Right renal cortex interstitium (tissue), 3 donors: Measurements from ENCODE around the gene PRUNE2. TPM values are rescaled to one million over a fixed set of nuclear protein-coding genes. Genes with fewer than 3 reads are reported as not detected.
"Not testable (repeated sequence)": the region's sequence is repeated elsewhere in the genome, so short reads cannot be mapped to it uniquely, and the experiment has no call there.

ENCODE experiments used
- DNase-seq, 3 donors: peaks; one replicate each; pipeline ENCODE4 v3.0.0-alpha.2; 2013; ENCODE audit warnings: low read depth in 3 of 3, low spot score in 2 of 3
- polyA plus RNA-seq, 3 donors: library from polyadenylated mRNA; unstranded; fragments of 120-200 nt; gene quantifications; one replicate each; pipeline ENCODE4 v1.2.1, GENCODE V29; 2013; ENCODE audit not compliant: insufficient read length in 3 of 3

Gene PRUNE2, protein sequence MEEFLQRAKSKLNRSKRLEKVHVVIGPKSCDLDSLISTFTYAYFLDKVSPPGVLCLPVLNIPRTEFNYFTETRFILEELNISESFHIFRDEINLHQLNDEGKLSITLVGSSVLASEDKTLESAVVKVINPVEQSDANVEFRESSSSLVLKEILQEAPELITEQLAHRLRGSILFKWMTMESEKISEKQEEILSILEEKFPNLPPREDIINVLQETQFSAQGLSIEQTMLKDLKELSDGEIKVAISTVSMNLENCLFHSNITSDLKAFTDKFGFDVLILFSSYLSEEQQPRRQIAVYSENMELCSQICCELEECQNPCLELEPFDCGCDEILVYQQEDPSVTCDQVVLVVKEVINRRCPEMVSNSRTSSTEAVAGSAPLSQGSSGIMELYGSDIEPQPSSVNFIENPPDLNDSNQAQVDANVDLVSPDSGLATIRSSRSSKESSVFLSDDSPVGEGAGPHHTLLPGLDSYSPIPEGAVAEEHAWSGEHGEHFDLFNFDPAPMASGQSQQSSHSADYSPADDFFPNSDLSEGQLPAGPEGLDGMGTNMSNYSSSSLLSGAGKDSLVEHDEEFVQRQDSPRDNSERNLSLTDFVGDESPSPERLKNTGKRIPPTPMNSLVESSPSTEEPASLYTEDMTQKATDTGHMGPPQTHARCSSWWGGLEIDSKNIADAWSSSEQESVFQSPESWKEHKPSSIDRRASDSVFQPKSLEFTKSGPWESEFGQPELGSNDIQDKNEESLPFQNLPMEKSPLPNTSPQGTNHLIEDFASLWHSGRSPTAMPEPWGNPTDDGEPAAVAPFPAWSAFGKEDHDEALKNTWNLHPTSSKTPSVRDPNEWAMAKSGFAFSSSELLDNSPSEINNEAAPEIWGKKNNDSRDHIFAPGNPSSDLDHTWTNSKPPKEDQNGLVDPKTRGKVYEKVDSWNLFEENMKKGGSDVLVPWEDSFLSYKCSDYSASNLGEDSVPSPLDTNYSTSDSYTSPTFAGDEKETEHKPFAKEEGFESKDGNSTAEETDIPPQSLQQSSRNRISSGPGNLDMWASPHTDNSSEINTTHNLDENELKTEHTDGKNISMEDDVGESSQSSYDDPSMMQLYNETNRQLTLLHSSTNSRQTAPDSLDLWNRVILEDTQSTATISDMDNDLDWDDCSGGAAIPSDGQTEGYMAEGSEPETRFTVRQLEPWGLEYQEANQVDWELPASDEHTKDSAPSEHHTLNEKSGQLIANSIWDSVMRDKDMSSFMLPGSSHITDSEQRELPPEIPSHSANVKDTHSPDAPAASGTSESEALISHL (N-terminal part only)
- 10 to 100 TPM; 11.5 to 14.3 (median 12.7) TPM for polyA plus RNA-seq

DNA sequence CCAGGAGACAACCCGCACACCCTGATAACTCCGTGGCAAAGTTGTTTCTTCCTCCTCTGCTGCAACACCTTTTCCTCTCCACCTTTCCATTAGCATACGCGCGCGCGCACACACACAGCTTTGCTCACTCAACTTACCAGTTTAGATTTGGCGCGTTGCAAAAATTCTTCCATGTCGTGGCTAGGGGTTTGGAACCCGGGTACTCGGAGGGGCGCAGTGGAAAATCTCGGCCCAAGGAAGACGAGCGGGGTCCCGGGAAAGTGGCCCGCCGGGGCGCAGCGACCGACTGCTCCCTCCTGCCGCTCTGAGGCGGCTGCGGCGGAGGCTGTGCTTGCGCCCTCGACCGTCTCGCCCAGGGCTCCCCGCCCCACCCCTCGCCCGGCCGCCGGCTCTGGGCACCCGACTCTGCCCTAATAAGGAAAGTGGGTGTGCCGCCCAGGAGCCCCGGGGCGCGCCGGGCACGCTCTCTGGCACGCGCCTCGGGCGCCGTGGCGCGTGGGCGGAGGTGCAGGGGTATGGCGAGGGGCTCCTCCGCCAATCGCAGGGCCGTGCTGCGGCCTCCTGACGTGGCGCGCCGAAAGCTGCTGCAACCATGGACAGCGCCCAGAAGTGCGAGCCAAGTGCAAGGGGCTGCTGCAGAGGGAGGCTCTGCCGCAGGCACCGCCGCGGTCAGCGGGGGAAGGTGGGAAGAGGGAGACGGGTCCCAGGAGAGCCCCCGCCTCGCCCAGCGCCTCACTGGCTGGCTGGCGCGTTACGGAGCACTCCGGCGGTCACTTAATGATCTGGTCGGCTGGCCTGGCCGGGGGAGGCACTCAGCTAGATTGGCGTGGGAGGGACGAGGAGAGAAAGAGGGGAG is at the start of gene PRUNE2:
Gene PRUNE2, minus strand, starts transcription at position 324 of the 856 bp plus-strand sequence. Its CDS starts 151 bp downstream, at position 173.
- DNase-seq = peak; percentile 64 to 80 (median 77)

DNA sequence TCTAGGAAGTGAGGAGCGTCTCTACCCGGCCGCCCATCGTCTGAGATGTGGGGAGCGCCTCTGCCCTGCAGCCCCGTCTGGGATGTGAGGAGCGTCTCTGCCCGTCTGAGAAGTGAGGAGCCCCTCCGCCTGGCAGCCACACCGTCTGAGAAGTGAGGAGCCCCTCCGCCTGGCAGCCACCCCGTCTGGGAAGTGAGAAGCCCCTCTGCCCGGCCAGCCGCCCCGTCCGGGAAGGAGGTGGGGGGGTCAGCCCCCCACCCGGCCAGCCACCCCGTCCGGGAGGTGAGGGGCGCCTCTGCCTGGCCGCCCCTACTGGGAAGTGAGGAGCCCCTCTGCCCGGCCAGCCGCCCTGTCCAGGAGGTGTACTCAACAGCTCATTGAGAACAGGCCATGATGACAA is 49.5 kb upstream of the PRUNE2 start:
- not testable (repeated sequence) for DNase-seq

DNA sequence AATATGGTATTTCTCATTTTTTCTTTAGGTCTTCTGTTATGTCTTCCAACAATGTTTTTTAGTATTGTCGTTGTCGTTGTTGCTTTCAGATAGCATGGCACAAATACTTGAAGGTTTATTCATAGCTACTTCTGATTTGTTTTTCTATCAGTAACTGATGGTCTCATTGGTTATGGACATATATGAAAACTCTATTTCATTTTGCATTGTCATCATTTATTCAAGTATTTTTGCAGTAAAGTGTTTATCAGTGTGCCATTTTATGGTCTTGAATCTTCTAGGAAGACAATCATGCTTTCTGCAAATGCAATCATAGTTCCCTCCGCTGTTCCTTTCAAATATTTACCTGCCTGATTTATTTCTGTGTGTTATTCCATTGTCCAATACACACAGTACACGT is 44.0 kb upstream of the PRUNE2 start:
- no peak for DNase-seq

DNA sequence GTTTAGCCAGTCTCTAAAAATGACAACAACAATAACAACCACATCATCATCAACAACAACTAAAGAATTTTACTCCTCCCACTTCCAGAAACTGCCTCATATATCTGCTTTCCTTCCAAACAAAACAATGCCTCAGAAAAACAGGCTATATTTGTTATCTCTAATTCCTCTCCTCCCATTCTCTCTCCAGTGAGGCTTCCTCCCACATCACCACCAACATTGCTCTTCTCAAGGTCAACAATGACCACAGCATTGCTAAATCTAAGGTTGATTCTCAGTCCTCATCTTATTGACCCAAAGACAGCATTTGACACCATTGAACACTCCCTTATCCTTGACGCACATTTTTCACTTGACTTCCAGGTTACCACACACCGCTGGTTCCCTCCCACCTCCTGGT is 38.1 kb upstream of the PRUNE2 start:
- DNase-seq = no peak

DNA sequence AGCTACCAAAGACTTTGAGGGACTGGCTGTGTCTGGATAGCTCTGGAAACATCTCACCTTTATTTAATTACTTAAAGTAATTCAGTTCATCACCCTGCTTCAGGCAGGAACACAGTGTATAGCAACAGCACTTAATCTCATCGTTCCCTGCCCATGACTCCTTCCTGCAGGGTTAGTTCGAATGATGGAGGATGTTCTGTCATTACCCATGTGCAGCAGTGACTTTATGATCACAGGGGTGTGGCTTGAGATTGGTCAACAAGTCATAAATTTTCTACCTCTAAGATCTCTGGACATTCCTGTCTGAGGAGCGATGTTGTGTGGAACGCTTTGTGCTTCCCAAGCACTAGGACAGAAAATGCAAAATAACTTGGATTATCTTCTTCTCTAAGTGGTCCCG is 37.1 kb upstream of the PRUNE2 start:
- no peak for DNase-seq

DNA sequence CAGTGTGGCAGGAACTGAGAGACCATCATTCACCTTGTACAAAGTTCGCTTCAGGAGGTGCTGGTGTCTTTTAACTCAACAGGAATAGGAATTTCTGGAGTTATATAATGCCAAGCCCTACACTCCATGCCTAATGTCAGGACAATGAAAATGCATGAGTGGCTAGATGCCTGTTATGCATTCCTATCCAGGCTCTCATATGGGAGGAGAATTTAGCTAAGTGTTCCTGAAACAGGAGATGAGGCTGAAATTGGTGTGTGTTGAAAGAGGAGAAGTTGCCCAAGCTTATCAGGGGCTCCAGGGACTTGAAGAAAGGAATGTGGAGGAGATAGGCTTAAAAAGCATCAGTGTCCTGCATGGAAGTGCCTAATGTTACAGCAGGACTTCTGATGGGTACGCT is 26.8 kb upstream of the PRUNE2 start:
- no peak for DNase-seq

DNA sequence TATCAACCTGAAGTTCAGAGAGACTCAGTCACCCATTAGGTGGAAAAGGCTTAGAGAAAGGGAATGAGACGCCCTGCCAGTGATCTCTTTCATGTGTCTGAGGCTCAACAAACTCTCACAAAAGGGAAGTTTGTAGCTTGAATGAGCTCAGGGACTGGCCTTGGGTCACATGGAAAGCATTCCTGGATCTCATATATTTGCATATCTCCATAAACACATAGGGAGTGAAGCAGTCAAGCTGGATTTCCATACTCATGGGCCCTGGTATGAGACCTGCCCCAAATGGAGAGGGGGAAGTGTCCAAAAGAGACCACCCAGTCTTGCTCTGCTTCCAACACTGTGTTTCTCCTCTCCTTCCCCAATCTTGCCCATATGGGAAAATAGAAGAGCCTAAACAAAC is 26.4 kb upstream of the PRUNE2 start:
- DNase-seq = no peak

DNA sequence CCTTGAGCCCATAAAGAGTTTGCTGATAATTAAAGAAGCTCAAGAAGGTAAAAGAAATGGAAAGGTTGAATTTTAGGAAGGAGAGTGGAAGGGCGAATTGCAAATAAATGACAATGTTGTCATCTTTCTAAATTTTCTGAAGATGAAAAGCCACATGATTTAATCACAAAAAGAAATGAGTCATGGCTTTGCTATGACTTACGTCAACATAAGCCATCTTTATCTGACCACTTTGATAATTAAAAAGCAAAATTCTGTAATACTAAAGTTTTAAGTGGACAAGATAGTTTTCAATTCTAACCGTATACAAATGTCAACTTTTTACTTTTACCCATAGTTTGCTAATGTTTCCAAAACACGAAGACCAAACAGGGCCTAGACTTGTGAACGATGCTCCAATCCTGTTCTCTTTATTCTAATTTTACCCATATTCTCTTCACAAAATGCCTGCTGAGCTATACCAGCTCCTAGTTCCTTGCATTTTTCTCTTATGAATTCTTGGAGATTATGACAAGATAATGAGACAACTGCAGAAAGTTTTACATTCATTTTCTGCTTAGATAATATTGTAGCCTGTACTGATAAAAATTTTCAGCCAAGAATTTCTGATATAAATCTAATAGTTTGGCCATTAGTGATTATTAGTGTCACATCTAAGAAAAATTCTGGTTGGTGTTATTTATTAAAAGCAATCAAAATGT is 21.8 kb upstream of the PRUNE2 start:
- DNase-seq = no peak

DNA sequence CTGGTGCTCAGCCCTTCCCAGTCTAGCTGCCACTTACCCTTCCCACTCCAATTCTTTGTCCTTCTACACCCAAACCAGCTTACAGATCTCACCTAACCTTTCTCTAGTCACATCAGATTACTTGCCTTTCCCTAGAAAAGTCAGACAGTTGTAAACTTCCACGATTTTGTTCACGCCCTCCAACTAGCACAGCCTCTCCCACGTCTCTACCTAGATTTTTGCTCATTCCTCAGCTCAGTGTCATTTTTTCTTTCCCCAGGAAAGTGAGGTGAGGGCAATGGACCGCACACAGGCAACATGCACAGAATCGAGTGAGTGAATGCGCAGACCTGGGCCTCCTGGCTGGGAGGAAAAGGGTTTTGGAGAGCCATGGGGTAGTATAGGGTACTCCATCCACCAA is 20.9 kb upstream of the PRUNE2 start:
- DNase-seq = no peak

DNA sequence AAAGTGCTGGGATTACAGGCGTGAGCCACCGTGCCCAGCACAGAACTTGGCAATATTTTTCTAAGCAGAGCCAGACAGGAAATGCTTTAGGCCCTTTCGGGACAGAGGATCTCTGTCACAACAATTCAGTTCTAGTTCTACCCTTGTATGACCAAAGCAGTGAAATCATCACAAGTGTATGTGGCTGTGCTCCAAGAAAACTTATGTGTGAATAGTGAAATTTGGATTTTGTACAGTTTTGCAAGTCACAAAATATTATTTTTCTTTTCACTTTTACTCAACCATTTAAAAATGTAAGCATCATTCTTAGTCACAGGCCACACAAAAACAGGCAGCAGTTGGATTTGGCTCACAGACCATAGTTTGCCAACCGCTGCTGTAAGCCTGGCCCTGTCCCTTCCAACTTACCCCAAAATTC is 20.4 kb upstream of the PRUNE2 start:
- no peak for DNase-seq

DNA sequence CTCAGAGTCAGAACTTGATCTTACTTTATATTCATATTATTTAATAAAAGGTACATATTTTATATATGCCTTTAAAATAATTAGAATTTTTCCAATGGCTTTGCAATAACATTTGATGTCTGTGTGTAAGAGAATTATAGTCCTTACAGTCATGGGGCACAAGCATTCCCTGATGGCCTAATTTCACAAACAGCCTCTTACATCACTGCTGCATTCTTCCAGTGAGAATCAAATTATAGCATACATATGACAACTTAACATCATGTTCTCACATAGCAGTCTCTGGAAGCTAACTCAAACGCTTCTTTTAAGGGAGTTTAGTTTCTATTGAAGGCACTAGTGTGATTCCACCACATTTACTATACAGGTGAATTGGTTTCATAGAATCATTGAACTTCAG is 15.3 kb upstream of the PRUNE2 start:
- no peak for DNase-seq

DNA sequence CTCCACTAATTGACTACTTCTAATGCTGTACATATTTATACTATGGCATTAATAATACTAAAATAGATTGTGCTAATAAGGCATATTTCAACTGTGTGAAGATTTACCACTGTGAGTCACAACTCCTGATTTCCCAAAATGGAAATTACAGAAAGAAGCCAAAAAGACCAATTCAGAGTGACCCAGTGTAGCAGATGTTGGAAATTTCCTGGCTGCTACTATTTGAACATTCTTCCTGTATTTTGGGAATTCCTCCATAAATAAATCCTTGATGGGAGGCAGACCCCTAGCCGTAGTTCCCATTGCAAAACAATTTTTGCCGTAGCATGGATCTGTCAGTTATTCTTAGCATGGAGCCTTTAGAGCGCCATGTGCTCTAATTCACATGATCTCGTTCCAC is 11.4 kb upstream of the PRUNE2 start:
- DNase-seq = no peak

DNA sequence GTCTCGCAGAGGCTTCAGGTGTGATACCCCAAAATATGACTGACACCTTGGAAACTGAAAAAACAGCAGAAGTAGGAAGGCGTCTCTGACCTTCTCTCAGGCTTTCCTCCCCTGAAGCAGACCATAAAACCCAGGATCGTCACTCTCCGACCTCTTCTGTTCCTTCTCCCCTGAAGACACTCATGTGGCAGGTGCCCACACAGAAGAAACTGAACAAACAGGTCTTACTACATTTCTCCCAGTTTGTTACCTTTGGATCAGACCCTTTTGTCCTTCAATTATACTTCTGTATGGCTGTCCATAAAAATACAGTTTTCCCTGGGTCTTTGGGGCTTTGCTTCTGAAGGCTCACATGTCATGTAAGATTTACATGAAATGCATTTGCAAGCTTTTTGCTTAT is 10.3 kb upstream of the PRUNE2 start:
- no peak for DNase-seq

DNA sequence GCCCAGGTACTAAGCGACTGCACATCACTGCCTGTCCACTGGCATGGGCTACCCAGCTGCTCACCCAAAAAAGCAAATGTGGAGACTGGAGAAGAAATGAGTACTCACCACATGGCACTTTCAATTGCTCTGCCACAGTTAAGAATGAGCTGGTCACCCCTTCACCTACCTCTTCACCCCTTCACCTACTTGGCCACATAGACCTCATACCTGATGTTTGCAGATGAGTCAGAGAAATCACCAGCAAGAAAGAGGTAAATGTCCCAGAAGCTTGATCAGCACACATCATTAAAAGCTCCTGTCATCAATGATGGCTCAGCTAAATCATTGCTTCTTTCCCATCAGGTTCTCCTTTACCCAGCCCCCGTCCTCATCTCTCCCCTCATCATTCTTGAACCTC is 7.6 kb upstream of the PRUNE2 start:
- DNase-seq = no peak

DNA sequence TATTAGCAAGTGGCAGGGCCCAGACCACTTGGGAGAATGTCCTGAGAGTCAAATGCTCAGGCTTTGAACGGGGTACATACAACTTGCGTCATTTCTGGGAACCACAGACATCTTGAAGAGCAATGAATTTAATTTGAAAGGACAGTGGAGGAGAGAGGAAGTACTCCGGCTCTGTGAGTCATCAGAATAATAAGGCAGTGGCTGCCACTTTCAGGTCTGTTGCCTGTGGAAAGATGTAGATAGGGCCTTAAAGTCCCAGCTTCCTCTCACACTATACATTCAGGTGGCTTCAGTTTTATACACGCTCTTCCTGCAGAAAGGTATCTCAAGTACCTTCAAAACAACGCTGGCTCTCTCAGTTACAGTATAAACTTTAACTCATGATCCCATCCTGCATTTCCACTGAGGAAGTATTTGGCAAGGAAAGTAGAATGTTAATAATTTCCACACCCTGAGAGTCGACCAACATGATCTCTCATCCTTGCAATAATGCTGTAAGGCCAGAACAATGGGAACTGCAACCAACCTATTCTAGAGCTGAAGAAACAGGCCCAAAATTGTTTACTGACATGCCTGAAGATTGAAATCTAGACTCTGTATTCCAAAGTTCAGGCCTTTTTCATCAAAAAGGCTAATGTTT is 6.8 kb upstream of the PRUNE2 start:
- DNase-seq = no peak

DNA sequence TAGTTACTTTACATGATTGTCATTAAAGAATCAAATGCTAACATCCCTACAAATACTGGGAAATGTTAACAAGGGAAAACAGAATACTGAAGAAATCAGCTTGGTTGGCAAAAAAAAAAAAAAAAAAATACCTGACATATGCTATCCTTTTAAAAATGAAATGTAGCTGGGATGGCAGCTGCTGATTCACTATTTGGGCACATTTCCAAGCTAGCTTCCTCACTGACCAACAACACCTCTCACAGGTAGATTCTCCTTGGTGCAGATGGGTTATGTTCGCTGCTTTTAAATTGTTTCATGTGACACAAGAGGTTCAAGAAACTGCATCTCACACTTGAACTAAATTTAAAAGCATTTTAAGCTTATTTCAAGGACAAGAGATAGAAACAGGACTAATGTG is 6.1 kb upstream of the PRUNE2 start:
- DNase-seq = no peak

DNA sequence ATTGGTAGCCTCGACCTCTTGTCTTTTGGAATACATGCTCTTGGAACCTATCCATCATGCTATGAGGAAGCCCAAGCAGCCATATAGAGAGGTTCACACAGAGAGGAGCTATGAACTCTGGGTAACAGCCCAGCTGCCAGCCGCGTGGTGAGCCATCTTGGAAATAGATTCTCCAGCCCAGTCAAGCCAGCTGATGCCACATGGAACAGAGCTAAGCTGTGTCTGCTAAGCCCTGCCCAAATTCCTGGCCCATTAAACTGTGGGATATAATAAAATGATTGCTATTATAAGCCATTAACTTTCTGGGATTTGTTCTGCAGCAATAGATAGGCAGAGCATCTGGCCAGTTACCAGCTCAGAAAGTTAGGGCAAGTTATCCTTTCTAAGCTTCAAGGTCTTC is 4.9 kb upstream of the PRUNE2 start:
- no peak for DNase-seq

DNA sequence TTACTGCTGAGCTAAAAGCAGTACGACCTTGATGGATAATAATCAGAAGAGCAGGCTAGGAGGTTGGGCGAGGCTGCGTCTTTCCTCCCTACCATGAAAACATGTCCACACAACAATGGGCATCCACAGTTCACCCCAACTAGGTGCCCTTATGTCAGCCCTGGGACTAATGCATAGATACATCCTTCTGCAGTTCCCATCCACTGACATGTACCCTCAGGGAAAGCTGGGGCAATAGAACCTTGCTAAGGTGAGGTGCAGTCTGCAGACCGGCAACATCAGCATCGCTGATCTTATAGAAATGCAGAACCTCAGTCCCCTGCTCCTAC is 697 bp upstream of the PRUNE2 start:
- DNase-seq = no peak
